Activated CD4-positive, alpha-beta T cell treated with anti-CD3 and anti-CD28 coated beads for 36 hours (primary cell): ENCODE results near the gene C5orf58. TPM values are rescaled to one million over a fixed set of nuclear protein-coding genes. Genes with fewer than 3 reads are reported as not detected.

ENCODE experiments used
- ATAC-seq: fragments of 200-7000 bp; cut with Tn5 transposase; one replicate; pipeline ENCODE4 v1.10.0; 2021; ENCODE audit warnings: mild to moderate bottlenecking, moderate library complexity
- CTCF ChIA-PET: fragments of 350-600 bp; sonication (Branson Sonifier 250); formaldehyde crosslinking; loops from one replicate; lab custom pipeline; 2021; ENCODE audit warnings: antibody characterized with exemption; lab: Charles Lee
- POLR2A ChIA-PET: fragments of 350-600 bp; sonication (Branson Sonifier 250); formaldehyde crosslinking; loops from one replicate; lab custom pipeline; 2021; ENCODE audit warnings: antibody characterized with exemption, inconsistent platforms; lab: Charles Lee
- DNase-seq: peaks from one replicate; pipeline ENCODE4 v3.0.0-alpha.2; 2020
- H3K27ac Mint-ChIP-seq: one replicate; pipeline ENCODE4 v1.8.0; 2021; ENCODE audit warnings: mixed read lengths
- H3K27me3 Mint-ChIP-seq: one replicate; pipeline ENCODE4 v1.8.0; 2021; ENCODE audit warnings: mixed read lengths
- H3K36me3 Mint-ChIP-seq: one replicate; pipeline ENCODE4 v1.8.0; 2021; ENCODE audit warnings: low read depth, mixed read lengths
- H3K4me1 Mint-ChIP-seq: one replicate; pipeline ENCODE4 v1.8.0; 2021; ENCODE audit warnings: mixed read lengths
- H3K4me3 Mint-ChIP-seq: one replicate; pipeline ENCODE4 v1.8.0; 2021; ENCODE audit warnings: mild to moderate bottlenecking, moderate library complexity, mixed read lengths
- H3K9me3 Mint-ChIP-seq: one replicate; pipeline ENCODE4 v1.8.0; 2021; ENCODE audit warnings: low read depth, mixed read lengths
- intact Hi-C, 2 experiments: fragments of 100-400 bp; cut with DNase I in 1 of 2; cut with micrococcal nuclease in 1 of 2; formaldehyde crosslinking; loops; one replicate each; pipeline versions ENCODE4 v1.14.2 to v1.15.1; 2022 to 2024; cut with DNase I, micrococcal nuclease
- total RNA-seq, 2 experiments: library from RNA; stranded (reverse); gene quantifications; one replicate each; pipeline ENCODE4 v1.2.3, GENCODE V29; 2021

C5orf58 gene
- total RNA-seq, 2 experiments from 2014 or later = not detected

- CTCF ChIA-PET = interaction anchor here (0.6 to 5.8 kb wide), 12 partner anchors 9 to 159 kb away, joined by 3 to 92 read pairs (median 6); partner anchors contain the start of gene LCP2
- H3K4me1 Mint-ChIP-seq = peaks cover 93% of the 10 kb centered on the region
- DNase-seq (no peak), ATAC-seq (no peak)
- H3K27me3 Mint-ChIP-seq = no peaks in the 10 kb centered on the region
- no peaks in the 10 kb centered on the region for H3K9me3 Mint-ChIP-seq
- intact Hi-C loops = loop anchor here (1.0 to 5.0 kb wide), 5 partner anchors 9 to 70 kb away; no protein-coding TSS in a partner anchor
- H3K4me3 Mint-ChIP-seq = no peak overlapping the region
- peak overlapping the region; percentile 91 for H3K27ac Mint-ChIP-seq
- H3K36me3 Mint-ChIP-seq = peaks cover 90% of the 10 kb centered on the region
- POLR2A ChIA-PET = interaction anchor here (0.7 to 1.9 kb wide), 5 partner anchors 18 to 66 kb away, joined by 3 to 8 read pairs (median 4); partner anchors contain the start of gene LCP2
These were observed 36.1 kb downstream of the C5orf58 start for GRCh38 chr5:170268884-170269283.

GRCh38 chr5:170269579-170269978 is 36.8 kb downstream of the C5orf58 start:
- H3K36me3 Mint-ChIP-seq = peaks cover 90% of the 10 kb centered on the region
- no peaks in the 10 kb centered on the region for H3K27me3 Mint-ChIP-seq
- peaks cover 93% of the 10 kb centered on the region for H3K4me1 Mint-ChIP-seq
- CTCF ChIA-PET = interaction anchor here (0.9 to 5.8 kb wide), 9 partner anchors 10 to 71 kb away, joined by 3 to 92 read pairs (median 10); partner anchors contain the start of gene LCP2
- POLR2A ChIA-PET = interaction anchor here (0.7 to 1.9 kb wide), 5 partner anchors 17 to 65 kb away, joined by 3 to 8 read pairs (median 4); partner anchors contain the start of gene LCP2
- no peaks in the 10 kb centered on the region for H3K9me3 Mint-ChIP-seq
- ATAC-seq = peak; percentile 81
- intact Hi-C loops = loop anchor here (1.0 to 5.0 kb wide), 4 partner anchors 9 to 62 kb away; no protein-coding TSS in a partner anchor
- H3K4me3 Mint-ChIP-seq = peak overlapping the region; percentile 2
- H3K27ac Mint-ChIP-seq = peak overlapping the region; percentile 91
- DNase-seq = peak; percentile 83

GRCh38 chr5:170270293-170271069 is 37.7 kb downstream of the C5orf58 start:
- Mint-ChIP-seq H3K27ac (peak overlapping the region; percentile 83), H3K27me3 (no peaks in the 10 kb centered on the region), H3K36me3 (peaks cover 90% of the 10 kb centered on the region), H3K9me3 (no peaks in the 10 kb centered on the region), H3K4me3 (peak overlapping the region; percentile 7), H3K4me1 (peaks cover 95% of the 10 kb centered on the region)
- DNase-seq (no peak), ATAC-seq (no peak)
- ChIA-PET POLR2A (no interaction called here), CTCF (interaction anchor here (0.8 to 10.4 kb wide), 3 partner anchors 22 to 72 kb away, joined by 4 to 180 read pairs (median 8); partner anchors contain the start of gene LCP2)
- intact Hi-C loops = loop anchor here (1.0 to 10.0 kb wide), 4 partner anchors 46 to 1904 kb away; partner anchors contain the start of gene NPM1 (in 1 of the 2)

GRCh38 chr5:170273968-170274710 is 41.4 kb downstream of the C5orf58 start:
- intact Hi-C loops = loop anchor here (1.0 to 10.0 kb wide), 5 partner anchors 49 to 1901 kb away; partner anchors contain the start of gene NPM1 (in 1 of the 2)
- peaks cover 83% of the 10 kb centered on the region for H3K36me3 Mint-ChIP-seq
- H3K27me3 Mint-ChIP-seq = no peaks in the 10 kb centered on the region
- H3K4me3 Mint-ChIP-seq = peak overlapping the region; percentile 45
- ChIA-PET CTCF (interaction anchor here (0.6 to 10.4 kb wide), 20 partner anchors 9 to 141 kb away, joined by 3 to 180 read pairs (median 5); partner anchors contain the start of gene LCP2), POLR2A (interaction anchor here (0.6 to 1.6 kb wide), 7 partner anchors 15 to 60 kb away, joined by 3 to 15 read pairs (median 4); no protein-coding TSS in a partner anchor)
- H3K27ac Mint-ChIP-seq = peak overlapping the region; percentile 92
- peak; percentile 81 for DNase-seq
- H3K4me1 Mint-ChIP-seq = peaks cover 92% of the 10 kb centered on the region
- H3K9me3 Mint-ChIP-seq = no peaks in the 10 kb centered on the region
- peak; percentile 16 for ATAC-seq

- Mint-ChIP-seq H3K36me3 (peaks cover 79% of the 10 kb centered on the region), H3K27me3 (no peaks in the 10 kb centered on the region), H3K4me3 (peak overlapping the region; percentile 27), H3K4me1 (peaks cover 93% of the 10 kb centered on the region), H3K9me3 (no peaks in the 10 kb centered on the region), H3K27ac (peak overlapping the region; percentile 92)
- intact Hi-C loops = loop anchor here (10.0 kb wide), 3 partner anchors 51 to 1899 kb away; partner anchors contain the start of gene NPM1 (in 1 of the 2)
- DNase-seq (peak; percentile 60), ATAC-seq (peak; percentile 8)
- POLR2A ChIA-PET = interaction anchor here (0.6 to 1.6 kb wide), 6 partner anchors 12 to 59 kb away, joined by 3 to 7 read pairs (median 4); partner anchors contain the start of gene LCP2
- CTCF ChIA-PET = interaction anchor here (0.5 to 10.4 kb wide), 10 partner anchors 9 to 77 kb away, joined by 3 to 180 read pairs (median 8); partner anchors contain the start of gene LCP2
These were observed 42.7 kb downstream of the C5orf58 start for GRCh38 chr5:170275376-170275994.

- DNase-seq (no peak), ATAC-seq (no peak)
- ChIA-PET POLR2A (interaction anchor here (0.6 to 1.4 kb wide), 2 partner anchors 17 to 58 kb away, joined by 3 to 5 read pairs; no protein-coding TSS in a partner anchor), CTCF (interaction anchor here (0.5 to 10.4 kb wide), 7 partner anchors 9 to 76 kb away, joined by 3 to 180 read pairs (median 11); partner anchors contain the start of gene LCP2)
- Mint-ChIP-seq H3K4me1 (peaks cover 93% of the 10 kb centered on the region), H3K9me3 (no peaks in the 10 kb centered on the region), H3K27me3 (no peaks in the 10 kb centered on the region), H3K36me3 (peaks cover 75% of the 10 kb centered on the region), H3K4me3 (peak overlapping the region; percentile 27), H3K27ac (peak overlapping the region; percentile 92)
- intact Hi-C loops = loop anchor here (10.0 kb wide), 3 partner anchors 51 to 1899 kb away; partner anchors contain the start of gene NPM1 (in 1 of the 2)
These were observed 43.4 kb downstream of the C5orf58 start for GRCh38 chr5:170276140-170276539.

GRCh38 chr5:170277867-170278281 is 45.1 kb downstream of the C5orf58 start:
- H3K36me3 Mint-ChIP-seq = peaks cover 71% of the 10 kb centered on the region
- DNase-seq (no peak), ATAC-seq (no peak)
- H3K9me3 Mint-ChIP-seq = no peaks in the 10 kb centered on the region
- intact Hi-C loops = loop anchor here (1.0 to 10.0 kb wide), 10 partner anchors 9 to 1897 kb away; partner anchors contain the start of genes LCP2 (in 2 of the 2) and NPM1 (in 1 of the 2)
- H3K4me3 Mint-ChIP-seq = peak overlapping the region; percentile 49
- H3K27me3 Mint-ChIP-seq = no peaks in the 10 kb centered on the region
- H3K4me1 Mint-ChIP-seq = peaks cover 97% of the 10 kb centered on the region
- CTCF ChIA-PET = interaction anchor here (0.6 to 10.4 kb wide), 7 partner anchors 11 to 55 kb away, joined by 5 to 180 read pairs (median 9); partner anchors contain the start of gene LCP2
- H3K27ac Mint-ChIP-seq = peak overlapping the region; percentile 92
- POLR2A ChIA-PET = interaction anchor here (0.6 to 3.6 kb wide), 7 partner anchors 14 to 1109 kb away, joined by 3 to 28 read pairs (median 4); partner anchors contain the start of gene LCP2

- H3K4me1 Mint-ChIP-seq = peaks cover 97% of the 10 kb centered on the region
- CTCF ChIA-PET = interaction anchor here (0.6 to 10.4 kb wide), 12 partner anchors 10 to 60 kb away, joined by 3 to 180 read pairs (median 6); partner anchors contain the start of gene LCP2
- DNase-seq = peak; percentile 93
- no peaks in the 10 kb centered on the region for H3K9me3 Mint-ChIP-seq
- peak overlapping the region; percentile 90 for H3K27ac Mint-ChIP-seq
- no peaks in the 10 kb centered on the region for H3K27me3 Mint-ChIP-seq
- peaks cover 70% of the 10 kb centered on the region for H3K36me3 Mint-ChIP-seq
- H3K4me3 Mint-ChIP-seq = peak overlapping the region; percentile 48
- peak; percentile 73 for ATAC-seq
- POLR2A ChIA-PET = interaction anchor here (0.6 to 3.6 kb wide), 10 partner anchors 12 to 1110 kb away, joined by 3 to 28 read pairs (median 4); partner anchors contain the start of gene LCP2
- intact Hi-C loops = loop anchor here (1.0 to 10.0 kb wide), 10 partner anchors 10 to 1896 kb away; partner anchors contain the start of genes LCP2 (in 2 of the 2) and NPM1 (in 1 of the 2)
These were observed 46.0 kb downstream of the C5orf58 start for GRCh38 chr5:170278611-170279458.

- Mint-ChIP-seq H3K4me1 (peaks cover 97% of the 10 kb centered on the region), H3K27ac (peak overlapping the region; percentile 90), H3K9me3 (no peaks in the 10 kb centered on the region), H3K4me3 (peak overlapping the region; percentile 21), H3K27me3 (no peaks in the 10 kb centered on the region), H3K36me3 (peaks cover 70% of the 10 kb centered on the region)
- intact Hi-C loops = loop anchor here (2.0 to 10.0 kb wide), 4 partner anchors 17 to 1895 kb away; partner anchors contain the start of genes LCP2 (in 1 of the 2) and NPM1 (in 1 of the 2)
- no peak for DNase-seq
- ChIA-PET CTCF (interaction anchor here (0.6 to 10.4 kb wide), 10 partner anchors 10 to 59 kb away, joined by 3 to 180 read pairs (median 8); partner anchors contain the start of gene LCP2), POLR2A (interaction anchor here (0.7 to 3.6 kb wide), 3 partner anchors 19 to 52 kb away, joined by 3 to 28 read pairs (median 9); partner anchors contain the start of gene LCP2)
- peak; percentile 2 for ATAC-seq
These were observed 46.7 kb downstream of the C5orf58 start for GRCh38 chr5:170279459-170279817.
